BLaER1 treated with 17β-estradiol and CSF1 and Interleukin-3, amounts not matched to agents 10 nM and 100 nM (cell line): Measurements from ENCODE around the gene BCAS1.
"Not testable (repeated sequence)": the region's sequence is repeated elsewhere in the genome, so short reads cannot be mapped to it uniquely, and the experiment has no call there.

Experiments used
- H3K27ac ChIP-seq, 11 experiments: shearing (Covaris generic); formaldehyde crosslinking; 2 replicates each; pipeline ENCODE4 v1.8.1; 2022
- H3K27me3 ChIP-seq, 11 experiments: shearing (Covaris generic); formaldehyde crosslinking; 2 replicates each; pipeline ENCODE4 v1.8.1; 2022
- H3K36me3 ChIP-seq, 11 experiments: shearing (Covaris generic); formaldehyde crosslinking; 2 replicates each; pipeline ENCODE4 v1.8.1; 2022
- H3K4me1 ChIP-seq, 10 experiments: shearing (Covaris generic); formaldehyde crosslinking; 2 replicates each; pipeline ENCODE4 v1.8.1; 2022
- H3K4me2 ChIP-seq, 11 experiments: shearing (Covaris generic); formaldehyde crosslinking; 2 replicates each; pipeline ENCODE4 v1.8.1; 2022
- H3K4me3 ChIP-seq, 10 experiments: shearing (Covaris generic); formaldehyde crosslinking; 2 replicates each; pipeline ENCODE4 v1.8.1; 2022
- H3K9ac ChIP-seq, 11 experiments: shearing (Covaris generic); formaldehyde crosslinking; 2 replicates each; pipeline ENCODE4 v1.8.1; 2022
- H3K9me3 ChIP-seq, 11 experiments: shearing (Covaris generic); formaldehyde crosslinking; replicated peaks in 1 of 11; 2 replicates each; pipeline ENCODE4 v1.8.1; 2022
- H4K20me1 ChIP-seq, 11 experiments: shearing (Covaris generic); formaldehyde crosslinking; 2 replicates each; pipeline ENCODE4 v1.8.1; 2022
- Cebpa-rat ChIP-seq, 11 experiments: shearing (Covaris generic); IDR thresholded peaks; 2 replicates each; pipeline ENCODE4 v1.8.1; 2022

BCAS1 gene

GRCh38 chr20:54014293-54014926 is 56.0 kb downstream of the BCAS1 start:
- H3K9me3 ChIP-seq, result no peaks in the 10 kb centered on the region
- H3K36me3 ChIP-seq, result no peaks in the 10 kb centered on the region
- no peak overlapping the region for H3K4me3 ChIP-seq
- H3K4me1 ChIP-seq, result peaks cover 5 to 28% (median 10%) of the 10 kb centered on the region in 10 experiments; a peak in 15 of 20 replicates
- no peak overlapping the region for H3K9ac ChIP-seq
- H3K27me3 ChIP-seq, result no peaks in the 10 kb centered on the region
- no peak overlapping the region for H3K4me2 ChIP-seq
- no peak overlapping the region for H3K27ac ChIP-seq
- no peaks in the 10 kb centered on the region for H4K20me1 ChIP-seq
- TF ChIP-seq Cebpa-rat (IDR thresholded peaks at IDR 0.05), result no peak

- peaks cover 5 to 21% (median 10%) of the 10 kb centered on the region in 10 experiments; a peak in 15 of 20 replicates for H3K4me1 ChIP-seq
- H3K4me2 ChIP-seq, result no peak overlapping the region
- no peaks in the 10 kb centered on the region for H3K27me3 ChIP-seq
- no peaks in the 10 kb centered on the region for H3K9me3 ChIP-seq
- no peak overlapping the region for H3K4me3 ChIP-seq
- H4K20me1 ChIP-seq, result no peaks in the 10 kb centered on the region
- H3K9ac ChIP-seq, result no peak overlapping the region
- no peak for TF ChIP-seq Cebpa-rat (IDR thresholded peaks at IDR 0.05)
- H3K27ac ChIP-seq, result no peak overlapping the region
- H3K36me3 ChIP-seq, result no peaks in the 10 kb centered on the region
Measured at GRCh38 chr20:54013471-54013870, 56.9 kb downstream of the BCAS1 start.

GRCh38 chr20:54011346-54011745 is 59.0 kb downstream of the BCAS1 start:
- H3K9me3 ChIP-seq, result no peaks in the 10 kb centered on the region
- no peaks in the 10 kb centered on the region for H3K27me3 ChIP-seq
- H3K27ac ChIP-seq, result no peak overlapping the region
- no peaks in the 10 kb centered on the region for H3K36me3 ChIP-seq
- H3K4me2 ChIP-seq, result no peak overlapping the region
- no peak overlapping the region for H3K9ac ChIP-seq
- no peak for TF ChIP-seq Cebpa-rat (IDR thresholded peaks at IDR 0.05)
- H3K4me3 ChIP-seq, result no peak overlapping the region
- H4K20me1 ChIP-seq, result no peaks in the 10 kb centered on the region
- H3K4me1 ChIP-seq, result peaks cover 0 to 3% (median 0%) of the 10 kb centered on the region in 10 experiments; a peak in 5 of 20 replicates

- not testable (repeated sequence) for H3K9ac ChIP-seq, H4K20me1 ChIP-seq, H3K36me3 ChIP-seq, H3K4me2 ChIP-seq, H3K27ac ChIP-seq, H3K27me3 ChIP-seq, H3K4me3 ChIP-seq, H3K4me1 ChIP-seq
- H3K9me3 ChIP-seq, result peaks cover 10 to 12% (median 11%) of the 10 kb centered on the region in 11 experiments
Measured at GRCh38 chr20:54006216-54006615, 64.2 kb downstream of the BCAS1 start.

GRCh38 chr20:54005524-54005923 is 64.9 kb downstream of the BCAS1 start:
- no peaks in the 10 kb centered on the region for H3K36me3 ChIP-seq
- H3K4me3 ChIP-seq, result no peak overlapping the region
- peaks cover 15 to 19% (median 18%) of the 10 kb centered on the region in 11 experiments for H3K9me3 ChIP-seq
- no peaks in the 10 kb centered on the region for H3K27me3 ChIP-seq
- H3K4me2 ChIP-seq, result no peak overlapping the region
- no peak overlapping the region for H3K27ac ChIP-seq
- no peak for TF ChIP-seq Cebpa-rat (IDR thresholded peaks at IDR 0.05)
- H4K20me1 ChIP-seq, result no peaks in the 10 kb centered on the region
- H3K9ac ChIP-seq, result no peak overlapping the region
- H3K4me1 ChIP-seq, result no peaks in the 10 kb centered on the region

- Histone ChIP-seq H3K9ac (no peak overlapping the region), H4K20me1 (no peaks in the 10 kb centered on the region), H3K27ac (no peak overlapping the region), H3K4me1 (no peaks in the 10 kb centered on the region), H3K4me3 (no peak overlapping the region), H3K9me3 (peaks cover 25 to 29% (median 29%) of the 10 kb centered on the region in 11 experiments), H3K36me3 (no peaks in the 10 kb centered on the region), H3K27me3 (no peaks in the 10 kb centered on the region), H3K4me2 (no peak overlapping the region)
- no peak for TF ChIP-seq Cebpa-rat (IDR thresholded peaks at IDR 0.05)
Measured at GRCh38 chr20:54004445-54004844, 65.9 kb downstream of the BCAS1 start.

- no peak for TF ChIP-seq Cebpa-rat (IDR thresholded peaks at IDR 0.05)
- H3K27ac ChIP-seq, result no peak overlapping the region
- no peak overlapping the region for H3K9ac ChIP-seq
- H3K4me2 ChIP-seq, result no peak overlapping the region
- H4K20me1 ChIP-seq, result no peaks in the 10 kb centered on the region
- peaks cover 26 to 42% (median 30%) of the 10 kb centered on the region in 11 experiments for H3K9me3 ChIP-seq
- H3K27me3 ChIP-seq, result no peaks in the 10 kb centered on the region
- H3K36me3 ChIP-seq, result no peaks in the 10 kb centered on the region
- no peaks in the 10 kb centered on the region for H3K4me1 ChIP-seq
- H3K4me3 ChIP-seq, result no peak overlapping the region
Measured at GRCh38 chr20:54002741-54003140, 67.7 kb downstream of the BCAS1 start.

- no peak for TF ChIP-seq Cebpa-rat (IDR thresholded peaks at IDR 0.05)
- Histone ChIP-seq H3K4me2 (no peak overlapping the region), H3K4me3 (no peak overlapping the region), H3K27ac (no peak overlapping the region), H3K36me3 (no peaks in the 10 kb centered on the region), H3K9me3 (peaks cover 26 to 42% (median 30%) of the 10 kb centered on the region in 11 experiments), H4K20me1 (no peaks in the 10 kb centered on the region), H3K9ac (no peak overlapping the region), H3K27me3 (no peaks in the 10 kb centered on the region), H3K4me1 (no peaks in the 10 kb centered on the region)
Measured at GRCh38 chr20:54002056-54002575, 68.3 kb downstream of the BCAS1 start.

GRCh38 chr20:54000914-54001313 is 69.5 kb downstream of the BCAS1 start:
- H3K36me3 ChIP-seq, result no peaks in the 10 kb centered on the region
- no peaks in the 10 kb centered on the region for H4K20me1 ChIP-seq
- H3K9ac ChIP-seq, result no peak overlapping the region
- H3K9me3 ChIP-seq, result peaks cover 26 to 42% (median 30%) of the 10 kb centered on the region in 11 experiments
- TF ChIP-seq Cebpa-rat (IDR thresholded peaks at IDR 0.05), result no peak
- no peak overlapping the region for H3K27ac ChIP-seq
- no peak overlapping the region for H3K4me3 ChIP-seq
- no peaks in the 10 kb centered on the region for H3K4me1 ChIP-seq
- H3K27me3 ChIP-seq, result no peaks in the 10 kb centered on the region
- no peak overlapping the region for H3K4me2 ChIP-seq

- no peak overlapping the region for H3K4me3 ChIP-seq
- no peak for TF ChIP-seq Cebpa-rat (IDR thresholded peaks at IDR 0.05)
- H4K20me1 ChIP-seq, result no peaks in the 10 kb centered on the region
- no peaks in the 10 kb centered on the region for H3K4me1 ChIP-seq
- no peaks in the 10 kb centered on the region for H3K36me3 ChIP-seq
- H3K9ac ChIP-seq, result no peak overlapping the region
- H3K9me3 ChIP-seq, result peaks cover 26 to 42% (median 30%) of the 10 kb centered on the region in 11 experiments
- no peak overlapping the region for H3K27ac ChIP-seq
- H3K4me2 ChIP-seq, result no peak overlapping the region
- H3K27me3 ChIP-seq, result no peaks in the 10 kb centered on the region
Measured at GRCh38 chr20:54000262-54000661, 70.1 kb downstream of the BCAS1 start.
